ENCODE measurements around the gene RAP2B. TPM values are rescaled to one million over a fixed set of nuclear protein-coding genes. Genes with fewer than 3 reads are reported as not detected.

The RAP2B gene
- total RNA-seq, 1 experiment from 2014 or later, result 18.2 TPM

- H3K56ac ChIP-seq (ENCODE audit: insufficient read length, low read depth, low read length), result no peak overlapping the region
- no peak overlapping the region for H3K23ac ChIP-seq (ENCODE audit: insufficient read length, low read depth, low read length)
- H3K14ac ChIP-seq (ENCODE audit: insufficient read depth, low read length), result no peak overlapping the region
- no peaks in the 10 kb centered on the region for H3K79me2 ChIP-seq (ENCODE audit: insufficient read depth, low read length)
- H2AK5ac ChIP-seq (ENCODE audit: insufficient read length, low read length), result no peak overlapping the region
- H3K27me3 ChIP-seq (ENCODE audit: insufficient read depth, low read length), result no peaks in the 10 kb centered on the region
- no peaks in the 10 kb centered on the region for H3K9me3 ChIP-seq (ENCODE audit: control insufficient read depth, low read depth, low read length)
- no peaks in the 10 kb centered on the region for H3K79me1 ChIP-seq (ENCODE audit: insufficient read depth, low read depth, low read length, poor library complexity, severe bottlenecking)
- Mint-ChIP-seq H3K4me3 (no peak overlapping the region), H3K9me3 (no peaks in the 10 kb centered on the region), H3K27me3 (ENCODE audit: low read depth) (no peaks in the 10 kb centered on the region), H3K4me1 (peaks cover 29 to 32% of the 10 kb centered on the region in 2 experiments), H3K27ac (no peak overlapping the region), H3K36me3 (ENCODE audit: insufficient read depth in 1 of 3, low read depth in 3 of 3) (no peaks in the 10 kb centered on the region; a peak in 1 of 7 replicates)
- WGBS (ENCODE audit: extremely low coverage, insufficient read length, low lambda C conversion rate), result no CpG with 5 or more reads among the region's 1 CpG
- no peak overlapping the region for H2BK120ac ChIP-seq (ENCODE audit: low read depth, low read length, poor library complexity, severe bottlenecking)
- no peak overlapping the region for H4K91ac ChIP-seq (ENCODE audit: insufficient read length, low read depth, low read length)
- H4K5ac ChIP-seq (ENCODE audit: insufficient read length, low read depth, low read length), result no peak overlapping the region
- H2BK12ac ChIP-seq (ENCODE audit: insufficient read length, low read depth, low read length), result no peak overlapping the region
- no peak for TF ChIP-seq CTCF (conservative IDR thresholded peaks at IDR 0.05)
- no peak overlapping the region for H3K27ac ChIP-seq (ENCODE audit: insufficient read length, low read depth, low read length)
- no peak overlapping the region for H2AFZ ChIP-seq (ENCODE audit: low read length)
- H3K4me2 ChIP-seq (ENCODE audit: insufficient read depth, insufficient read length, low read length), result no peak overlapping the region
- no peak overlapping the region for H3K9ac ChIP-seq (ENCODE audit: extremely low read depth, insufficient read length, low read length)
- no peak overlapping the region for H2BK15ac ChIP-seq (ENCODE audit: low read depth, low read length)
- H3T11ph ChIP-seq (ENCODE audit: low read length), result no peak overlapping the region
- no peak overlapping the region for H4K8ac ChIP-seq (replicated peaks; ENCODE audit: insufficient read length, low read depth, low read length)
- no peak for DNase-seq
- no peak overlapping the region for H2BK20ac ChIP-seq (ENCODE audit: low read depth, low read length, poor library complexity, severe bottlenecking)
- H2BK5ac ChIP-seq (ENCODE audit: insufficient read length, low read length), result no peak overlapping the region
- no peak overlapping the region for H3K4ac ChIP-seq (ENCODE audit: low read depth, low read length)
- H4K20me1 ChIP-seq (ENCODE audit: control insufficient read depth, insufficient read depth, insufficient read length), result no peaks in the 10 kb centered on the region
- H3K18ac ChIP-seq (ENCODE audit: insufficient read length, low read depth, low read length), result no peak overlapping the region
- H3K23me2 ChIP-seq (ENCODE audit: insufficient read length, low read depth, low read length, poor library complexity, severe bottlenecking), result no peaks in the 10 kb centered on the region
- peaks cover 4% of the 10 kb centered on the region; the same call in 1 of the 2 replicates for H3K4me1 ChIP-seq (ENCODE audit: insufficient read depth, low read length)
Measured at GRCh38 chr3:153210660-153211059, 48.6 kb downstream of the RAP2B start.

Measured in H9 (cell line).